GM23338 (cell line): ENCODE results near the gene CYB561D1. TPM values are rescaled to one million over a fixed set of nuclear protein-coding genes. Genes with fewer than 3 reads are reported as not detected.

ENCODE experiments used
- ATAC-seq: fragments of 200-7000 bp; cut with Tn5 transposase; 3 replicates; pipeline ENCODE4 v1.9.1; 2020
- DNase-seq: peaks from one replicate; pipeline ENCODE4 v3.0.0-alpha.2; 2015; ENCODE audit warnings: low spot score
- H2AFZ ChIP-seq: fragments of 200-600 bp; sonication (generic); 2 replicates; pipeline ENCODE4 v1.8.0; 2016; ENCODE audit warnings: antibody characterized with exemption, mild to moderate bottlenecking, moderate library complexity
- H3F3A ChIP-seq: fragments of 200-600 bp; sonication (generic); replicated peaks from 2 replicates; pipeline ENCODE4 v1.8.0; 2017; ENCODE audit warnings: antibody characterized with exemption, mixed run types, low read depth
- H3K27ac ChIP-seq: fragments of 200-600 bp; sonication (generic); 2 replicates; pipeline ENCODE4 v1.6.1; 2016; ENCODE audit warnings: low read depth
- H3K27me3 ChIP-seq: fragments of 200-600 bp; sonication (generic); 2 replicates; pipeline ENCODE4 v1.8.0; 2016; ENCODE audit warnings: mild to moderate bottlenecking, mixed run types, moderate library complexity; ENCODE audit not compliant: insufficient read depth
- H3K36me3 ChIP-seq: fragments of 200-600 bp; sonication (generic); 2 replicates; pipeline ENCODE4 v1.8.0; 2016; ENCODE audit warnings: mild to moderate bottlenecking; ENCODE audit not compliant: insufficient read depth
- H3K4me1 ChIP-seq: fragments of 200-600 bp; sonication (generic); 2 replicates; pipeline ENCODE4 v1.8.0; 2016; ENCODE audit warnings: mild to moderate bottlenecking, moderate library complexity; ENCODE audit not compliant: insufficient read depth
- H3K4me2 ChIP-seq: fragments of 200-600 bp; sonication (generic); 2 replicates; pipeline ENCODE4 v1.7.1; 2017; ENCODE audit warnings: mixed run types
- H3K4me3 ChIP-seq: fragments of 200-600 bp; sonication (generic); 2 replicates; pipeline ENCODE4 v1.6.1; 2016; ENCODE audit warnings: mixed run types
- H3K79me2 ChIP-seq: fragments of 200-600 bp; sonication (generic); replicated peaks from 2 replicates; pipeline ENCODE4 v1.8.0; 2017; ENCODE audit warnings: mild to moderate bottlenecking; ENCODE audit not compliant: insufficient read depth
- H3K9me2 ChIP-seq: fragments of 200-600 bp; sonication (generic); 2 replicates; pipeline ENCODE4 v1.8.0; 2017; ENCODE audit not compliant: insufficient read depth
- H4K20me1 ChIP-seq: fragments of 200-600 bp; sonication (generic); replicated peaks from 2 replicates; pipeline ENCODE4 v1.8.0; 2017; ENCODE audit warnings: mild to moderate bottlenecking; ENCODE audit not compliant: insufficient read depth
- H3K27ac Mint-ChIP-seq: 2 replicates; pipeline ENCODE4 v1.8.0; 2020; ENCODE audit warnings: inconsistent platforms, mild to moderate bottlenecking, moderate library complexity, mixed read lengths
- H3K27me3 Mint-ChIP-seq: 3 replicates; pipeline ENCODE4 v1.8.0; 2022; ENCODE audit warnings: low read depth, mild to moderate bottlenecking, moderate library complexity, mixed read lengths, inconsistent platforms; ENCODE audit not compliant: insufficient read depth, poor library complexity
- H3K36me3 Mint-ChIP-seq: 3 replicates; pipeline ENCODE4 v1.8.0; 2021; ENCODE audit warnings: low read depth, mild to moderate bottlenecking, inconsistent platforms, moderate library complexity, mixed read lengths
- H3K4me1 Mint-ChIP-seq: 3 replicates; pipeline ENCODE4 v1.8.0; 2020; ENCODE audit warnings: mild to moderate bottlenecking, inconsistent platforms, mixed read lengths
- H3K4me3 Mint-ChIP-seq: 3 replicates; pipeline ENCODE4 v1.8.0; 2021; ENCODE audit warnings: moderate library complexity, mild to moderate bottlenecking, inconsistent platforms, mixed read lengths
- H3K9me3 Mint-ChIP-seq: 3 replicates; pipeline ENCODE4 v1.8.0; 2020; ENCODE audit warnings: moderate library complexity, mild to moderate bottlenecking, inconsistent platforms, mixed read lengths
- CREB1 ChIP-seq: fragments of 250-450 bp; sonication (Bioruptor Pico); IDR thresholded peaks from 2 replicates; pipeline ENCODE4 v1.5.0; 2020; ENCODE audit warnings: low read depth, mild to moderate bottlenecking, moderate library complexity
- CTCF ChIP-seq, 2 experiments: fragments of 200-600 bp in 1 of 2; sonication (generic) in 1 of 2; conservative IDR thresholded peaks; 2 replicates each; pipeline versions ENCODE4 v1.5.1 to v1.6.1; 2016 to 2017; ENCODE audit warnings: antibody characterized with exemption in 2 of 2, low read depth in 2 of 2, mild to moderate bottlenecking in 2 of 2, moderate library complexity in 1 of 2
- ETS1 ChIP-seq: IDR thresholded peaks from 2 replicates; pipeline ENCODE4 v1.6.1; 2016; ENCODE audit warnings: antibody characterized with exemption
- EZH2 ChIP-seq: fragments of 200-600 bp; sonication (generic); IDR thresholded peaks from one replicate; pipeline ENCODE4 v1.8.0; 2017; ENCODE audit warnings: antibody characterized with exemption, mild to moderate bottlenecking, low read depth; ENCODE audit not compliant: unreplicated experiment
- EZH2phosphoT487 ChIP-seq: fragments of 200-600 bp; sonication (generic); IDR thresholded peaks from one replicate; pipeline ENCODE4 v1.8.1; 2018; ENCODE audit warnings: antibody characterized with exemption; ENCODE audit not compliant: unreplicated experiment
- JUNB ChIP-seq: IDR thresholded peaks from one replicate; pipeline ENCODE4 v1.6.1; 2016; ENCODE audit warnings: antibody characterized with exemption; ENCODE audit not compliant: unreplicated experiment
- NANOG ChIP-seq: IDR thresholded peaks from 2 replicates; pipeline ENCODE4 v1.6.1; 2016; ENCODE audit warnings: antibody characterized with exemption, borderline replicate concordance
- POLR2AphosphoS5 ChIP-seq: IDR thresholded peaks from 2 replicates; pipeline ENCODE4 v1.6.1; 2016; ENCODE audit warnings: antibody characterized with exemption, low read depth
- REST ChIP-seq: IDR thresholded peaks from one replicate; pipeline ENCODE4 v1.6.1; 2018; ENCODE audit warnings: antibody characterized with exemption; ENCODE audit not compliant: unreplicated experiment
- STAT1 ChIP-seq: IDR thresholded peaks from one replicate; pipeline ENCODE4 v1.6.1; 2016; ENCODE audit warnings: antibody characterized with exemption; ENCODE audit not compliant: unreplicated experiment
- ZNF114 ChIP-seq: fragments of 250-450 bp; sonication (Bioruptor Pico); IDR thresholded peaks from 2 replicates; pipeline ENCODE4 v1.5.0; 2020; ENCODE audit warnings: mild to moderate bottlenecking, moderate library complexity
- ZNF331 ChIP-seq: fragments of 250-450 bp; sonication (Bioruptor Pico); IDR thresholded peaks from 2 replicates; pipeline ENCODE4 v1.5.0; 2020; ENCODE audit warnings: low read depth, mild to moderate bottlenecking, moderate library complexity
- ZNF462 ChIP-seq: fragments of 250-450 bp; sonication (Bioruptor Pico); IDR thresholded peaks from 2 replicates; pipeline ENCODE4 v1.5.0; 2020; ENCODE audit warnings: mild to moderate bottlenecking, moderate library complexity
- polyA plus RNA-seq: library from polyadenylated mRNA; unstranded; fragments of >200 nt; fragmentation: Nextera tagmentation; extraction: Ambion mirVana; gene quantifications from 2 replicates; pipeline ENCODE4 v1.2.1, GENCODE V29; 2016
- total RNA-seq: library from RNA; depleted of rRNA; stranded (reverse); fragments of >200 nt; shearing (Covaris generic); gene quantifications from 2 replicates; pipeline ENCODE4 v1.2.3, GENCODE V29; 2014

Gene CYB561D1
- total and polyA plus RNA-seq, 2 experiments from 2014 or later = 0.95 to 2.7 TPM

- Histone ChIP-seq H3K4me2 (no peak overlapping the region), H3K79me2 (no peaks in the 10 kb centered on the region), H3F3A (peaks cover 8% of the 10 kb centered on the region; the same call in 1 of the 2 replicates), H3K27me3 (peaks cover 3% of the 10 kb centered on the region; the same call in 1 of the 2 replicates), H3K4me1 (peaks cover 15% of the 10 kb centered on the region), H3K27ac (no peak overlapping the region), H3K9me2 (no peaks in the 10 kb centered on the region), H3K36me3 (no peaks in the 10 kb centered on the region), H3K4me3 (no peak overlapping the region), H2AFZ (no peak overlapping the region), H4K20me1 (no peaks in the 10 kb centered on the region)
- Mint-ChIP-seq H3K27ac (no peak overlapping the region), H3K27me3 (peaks cover 11% of the 10 kb centered on the region), H3K4me3 (no peak overlapping the region), H3K36me3 (peaks cover 22% of the 10 kb centered on the region; the same call in 2 of the 3 replicates), H3K9me3 (no peaks in the 10 kb centered on the region; the same call in 2 of the 3 replicates), H3K4me1 (peaks cover 17% of the 10 kb centered on the region)
- TF ChIP-seq CTCF (conservative IDR thresholded peaks at IDR 0.05; ENCODE audit: low read depth in 2 of 2) (no peak), JUNB (no peak), REST (no peak), POLR2AphosphoS5 (no peak), ZNF462 (CRISPR knock-in tag) (no peak), CREB1 (CRISPR knock-in tag) (no peak), EZH2 (no peak), EZH2phosphoT487 (no peak), STAT1 (no peak), NANOG (no peak), ZNF331 (CRISPR knock-in tag) (no peak), ZNF114 (CRISPR knock-in tag) (no peak), ETS1 (no peak)
- ATAC-seq = no peak
- no peak for DNase-seq
Measured at GRCh38 chr1:109487261-109487660, 6.6 kb upstream of the CYB561D1 start.
